SK-N-SH treated with all-trans-retinoic acid at 6 μM for 48 hours (cell line): ENCODE data around the gene FLAD1.

ENCODE experiments used
- ATAC-seq: fragments of 200-7000 bp; cut with Tn5 transposase; 3 replicates; pipeline ENCODE4 v1.9.1; 2020; ENCODE audit warnings: mild to moderate bottlenecking, moderate library complexity
- ARNTL ChIP-seq: fragments of 450-650 bp; formaldehyde crosslinking; IDR thresholded peaks from 2 replicates; pipeline ENCODE4 v1.5.0; 2020; ENCODE audit warnings: low read depth, mild to moderate bottlenecking, moderate library complexity, borderline replicate concordance
- BACH2 ChIP-seq: fragments of 250-450 bp; sonication (Bioruptor Pico); IDR thresholded peaks from 2 replicates; pipeline ENCODE4 v1.9.0; 2021; ENCODE audit warnings: mild to moderate bottlenecking, borderline replicate concordance
- CREB5 ChIP-seq: fragments of 250-450 bp; sonication (Bioruptor Pico); IDR thresholded peaks from 2 replicates; pipeline ENCODE4 v1.5.1; 2020; ENCODE audit warnings: low read depth, mild to moderate bottlenecking, moderate library complexity
- ISL1 ChIP-seq: fragments of 250-450 bp; sonication (Bioruptor Pico); IDR thresholded peaks from 2 replicates; pipeline ENCODE4 v2.1.2; 2022; ENCODE audit warnings: mild to moderate bottlenecking, moderate library complexity
- OSR1 ChIP-seq: fragments of 250-450 bp; sonication (Bioruptor Pico); IDR thresholded peaks from 2 replicates; pipeline ENCODE4 v1.8.0; 2022; ENCODE audit warnings: moderate library complexity, mild to moderate bottlenecking, inconsistent platforms
- PATZ1 ChIP-seq: fragments of 250-450 bp; sonication (Bioruptor Pico); IDR thresholded peaks from 2 replicates; pipeline ENCODE4 v1.8.0; 2020; ENCODE audit warnings: mild to moderate bottlenecking, moderate library complexity, borderline replicate concordance
- POU6F1 ChIP-seq: fragments of 250-450 bp; sonication (Bioruptor Pico); IDR thresholded peaks from 2 replicates; pipeline ENCODE4 v1.8.0; 2021; ENCODE audit warnings: low read depth, mild to moderate bottlenecking, moderate library complexity, borderline replicate concordance
- PPARA ChIP-seq: fragments of 250-450 bp; sonication (Bioruptor Pico); IDR thresholded peaks from 2 replicates; pipeline ENCODE4 v1.5.0; 2020; ENCODE audit warnings: mild to moderate bottlenecking, borderline replicate concordance
- RARB ChIP-seq: fragments of 250-450 bp; sonication (Bioruptor Pico); IDR thresholded peaks from 2 replicates; pipeline ENCODE4 v1.8.0; 2021; ENCODE audit warnings: mild to moderate bottlenecking, moderate library complexity
- TCF4 ChIP-seq: fragments of 250-450 bp; sonication (Bioruptor Pico); IDR thresholded peaks from 2 replicates; pipeline ENCODE4 v1.8.0; 2021; ENCODE audit warnings: mild to moderate bottlenecking, moderate library complexity, borderline replicate concordance
- TSHZ2 ChIP-seq: fragments of 250-450 bp; sonication (Bioruptor Pico); IDR thresholded peaks from 2 replicates; pipeline ENCODE4 v1.5.0; 2020; ENCODE audit warnings: mild to moderate bottlenecking, moderate library complexity
- ZC3H10 ChIP-seq: fragments of 250-450 bp; sonication (Bioruptor Pico); IDR thresholded peaks from 2 replicates; pipeline ENCODE4 v1.5.1; 2021; ENCODE audit warnings: mild to moderate bottlenecking, moderate library complexity
- ZFP3 ChIP-seq: fragments of 250-450 bp; sonication (Bioruptor Pico); IDR thresholded peaks from 2 replicates; pipeline ENCODE4 v1.5.0; 2020; ENCODE audit warnings: mild to moderate bottlenecking, moderate library complexity
- ZFP30 ChIP-seq: fragments of 450-650 bp; formaldehyde crosslinking; IDR thresholded peaks from 2 replicates; pipeline ENCODE4 v1.5.0; 2022; ENCODE audit warnings: mild to moderate bottlenecking, moderate library complexity
- ZNF565 ChIP-seq: fragments of 450-650 bp; formaldehyde crosslinking; conservative IDR thresholded peaks from 2 replicates; pipeline ENCODE4 v1.5.0; 2020; ENCODE audit warnings: low read depth, mild to moderate bottlenecking, moderate library complexity
- ZNF8 ChIP-seq: fragments of 450-650 bp; formaldehyde crosslinking; IDR thresholded peaks from 2 replicates; pipeline ENCODE4 v1.5.0; 2020; ENCODE audit warnings: mild to moderate bottlenecking, moderate library complexity

The FLAD1 gene

GRCh38 chr1:155011437-155012025, 28.4 kb downstream of the FLAD1 start:
- no peak for TF ChIP-seq ZFP30 (CRISPR knock-in tag)
- no peak for TF ChIP-seq ISL1 (CRISPR knock-in tag)
- TF ChIP-seq ZNF8 (CRISPR knock-in tag), result no peak
- TF ChIP-seq CREB5 (CRISPR knock-in tag), result no peak
- TF ChIP-seq RARB, result no peak
- no peak for TF ChIP-seq BACH2
- no peak for TF ChIP-seq ZC3H10 (CRISPR knock-in tag)
- no peak for TF ChIP-seq POU6F1
- no peak for TF ChIP-seq PPARA (CRISPR knock-in tag)
- ATAC-seq, result no peak

GRCh38 chr1:155012026-155012546, 28.9 kb downstream of the FLAD1 start:
- TF ChIP-seq TSHZ2 (CRISPR knock-in tag) (no peak), ZFP3 (CRISPR knock-in tag) (no peak), TCF4 (no peak), CREB5 (CRISPR knock-in tag) (no peak), ISL1 (CRISPR knock-in tag) (no peak), ZNF565 (CRISPR knock-in tag) (no peak), OSR1 (CRISPR knock-in tag) (no peak)
- no peak; the same call in 2 of the 3 replicates for ATAC-seq

- TF ChIP-seq ISL1 (CRISPR knock-in tag) (no peak), CREB5 (CRISPR knock-in tag) (no peak), ZC3H10 (CRISPR knock-in tag) (no peak), ARNTL (CRISPR knock-in tag) (no peak), PATZ1 (CRISPR knock-in tag) (no peak), TSHZ2 (CRISPR knock-in tag) (no peak), OSR1 (CRISPR knock-in tag) (no peak)
- no peak for ATAC-seq
Measured at GRCh38 chr1:155012776-155013602, 29.8 kb downstream of the FLAD1 start.
